Heart left ventricle (tissue), 16 donors: Measurements from ENCODE around the gene PRKCSH. TPM values are rescaled to one million over a fixed set of nuclear protein-coding genes. Genes with fewer than 3 reads are reported as not detected.

ENCODE experiments used
- ATAC-seq, 4 donors: fragments of 200-7000 bp; cut with Tn5 transposase; one replicate each; pipeline ENCODE4 v1.9.1; 2020 to 2022; ENCODE audit warnings: moderate library complexity in 4 of 4, mild to moderate bottlenecking in 3 of 4, moderate number of reproducible peaks in 1 of 4
- DNase-seq, 5 donors: peaks; one replicate each; pipeline ENCODE4 v3.0.0-alpha.2; 2020
- H3K27ac ChIP-seq, 12 donors: fragments of 200-600 bp; sonication (generic) in 4 of 12; one replicate each; pipeline versions ENCODE4 v1.5.0 to v1.8.0; 2016 to 2022; ENCODE audit warnings: mild to moderate bottlenecking in 2 of 12
- H3K27me3 ChIP-seq, 9 donors: fragments of 200-600 bp; sonication (generic) in 2 of 9; one replicate each; pipeline versions ENCODE4 v1.5.1 to v1.8.0; 2016 to 2022; ENCODE audit warnings: mild to moderate bottlenecking in 3 of 9
- H3K36me3 ChIP-seq, 9 donors: fragments of 200-600 bp; sonication (generic) in 2 of 9; one replicate each; pipeline versions ENCODE4 v1.5.0 to v1.8.0; 2018 to 2022; ENCODE audit warnings: mild to moderate bottlenecking in 2 of 9
- H3K4me1 ChIP-seq, 12 donors: fragments of 200-600 bp; sonication (generic) in 4 of 12; one replicate each; pipeline versions ENCODE4 v1.5.0 to v1.8.0; 2016 to 2022; ENCODE audit warnings: mild to moderate bottlenecking in 3 of 12
- H3K4me3 ChIP-seq, 12 donors: fragments of 200-600 bp; sonication (generic) in 4 of 12; one replicate each; pipeline versions ENCODE4 v1.5.0 to v1.8.0; 2017 to 2022; ENCODE audit warnings: mild to moderate bottlenecking in 9 of 12, moderate library complexity in 4 of 12
- H3K9me3 ChIP-seq, 12 donors: fragments of 200-600 bp; sonication (generic) in 4 of 12; one replicate each; pipeline versions ENCODE4 v1.5.0 to v1.8.0; 2016 to 2022; ENCODE audit warnings: mild to moderate bottlenecking in 1 of 12
- CTCF ChIP-seq, 12 donors: fragments of 200-600 bp; sonication (generic) in 4 of 12; IDR thresholded peaks; one replicate each; pipeline versions ENCODE4 v1.5.0 to v1.8.0; 2018 to 2022; ENCODE audit warnings: antibody characterized with exemption in 12 of 12, mild to moderate bottlenecking in 5 of 12
- POLR2A ChIP-seq, 2 donors: fragments of 450-650 bp; IDR thresholded peaks; one replicate each; pipeline ENCODE4 v1.6.1; 2017; ENCODE audit warnings: antibody characterized with exemption in 2 of 2, mild to moderate bottlenecking in 2 of 2, moderate library complexity in 2 of 2
- WGBS, 4 donors: extraction: QIAGEN DNeasy Blood & Tissue Kit in 2 of 4; methylation state at CpG; one replicate each; pipeline versions ENCODE4 v1.1.5 to v1.1.7; 2013 to 2018; 5-methylcytosine and 5-hydroxymethylcytosine counted together
- intact Hi-C, 10 donors: fragments of 100-400 bp; cut with DNase I; formaldehyde crosslinking; loops; one replicate each; pipeline versions ENCODE4 v1.11.1 to v1.14.2; 2022
- polyA plus RNA-seq, 2 donors: library from polyadenylated mRNA; stranded (reverse); fragments of 200-250 nt; gene quantifications; one replicate each; pipeline ENCODE4 v1.2.3, GENCODE V29; 2013
- total RNA-seq, 9 donors: library from RNA; depleted of rRNA in 2 of 9; stranded (reverse); fragments of >200 nt in 2 of 9; fragmentation: NEBNext Ultra II Directional in 3 of 9; extraction: Animal tissue kit (Norgen Biotek cat#: 25700) in 3 of 9; gene quantifications; one replicate each; pipeline versions ENCODE4 v1.1.0 to v1.2.4, GENCODE V29; 2016 to 2023
- donor health status: ischemic (EF 13 %, LVEDD 7.1; RV severe dilation, severe dysfunction).
- donor health status: healthy with polysubstance abuse.
- donor health status: DM: no; HTN: yes; CAD: no.
- donor health status: DM: no; HTN: no; CAD: no.
- donor health status: ischemic (EF 25% LVEDD 6.9; RV normal size, moderate dysfunction).
- donor health status: ischemic (EF 25% LVEDD 5.7; RV mildly dilated, moderate dysfunction).
- donor health status: healthy.
- donor health status: DM: yes; HTN: yes; CAD: no.
- donor health status: ischemic (EF 35%, LVEDD 5.7; RV mildly dilated, moderate dysfunction).
- donor health status: nonischemic (EF 11% LVEDD 7.7; RV severe dilation, severe dysfunction).
- donor health status: DM: yes; HTN: yes; CAD: no.
- donor health status: PGD.
- donor health status: ischemic (EF 29% LVEDD 5.4; RV normal size, mild dysfunction).
- donor health status: nonischemic (EF 23%, LVEDD 6.1; RV moderate dilation, normal function).

The PRKCSH gene
- total and polyA plus RNA-seq, 11 donors, result 69.3 to 210 (median 107) TPM

- no peak overlapping the region for H3K4me3 ChIP-seq
- DNase-seq (no peak), ATAC-seq (no peak)
- peaks cover 0 to 5% (median 0%) of the 10 kb centered on the region in 12 donors for H3K4me1 ChIP-seq
- no peaks in the 10 kb centered on the region for H3K27me3 ChIP-seq
- H3K27ac ChIP-seq, result peak overlapping the region in 1 of 12 donors; percentile 23
- WGBS, 4 donors, result 82 to 93% (median 90%) methylated on average over 7 to 13 of the region's 13 CpGs
- no peaks in the 10 kb centered on the region for H3K9me3 ChIP-seq
- intact Hi-C loops, result loop anchor here in 6 of 10 donors (5.0 to 10.0 kb wide), 4 partner anchors 60 to 153 kb away; partner anchors contain the start of genes TSPAN16 (in 3 of the 6) and EPOR (in 2 of the 6)
- TF ChIP-seq CTCF (IDR thresholded peaks at IDR 0.05) (no peak), POLR2A (IDR thresholded peaks at IDR 0.05) (no peak)
- H3K36me3 ChIP-seq, result peaks cover 0 to 99% (median 90%) of the 10 kb centered on the region in 9 donors
Observed at GRCh38 chr19:11445141-11445540, 9.7 kb downstream of the PRKCSH start.

- Histone ChIP-seq H3K4me1 (peaks cover 0 to 5% (median 0%) of the 10 kb centered on the region in 12 donors), H3K9me3 (no peaks in the 10 kb centered on the region), H3K36me3 (peaks cover 0 to 97% (median 85%) of the 10 kb centered on the region in 9 donors), H3K27ac (no peak overlapping the region), H3K27me3 (no peaks in the 10 kb centered on the region), H3K4me3 (no peak overlapping the region)
- TF ChIP-seq POLR2A (IDR thresholded peaks at IDR 0.05), result no peak
- TF ChIP-seq CTCF (IDR thresholded peaks at IDR 0.05), result no peak
- intact Hi-C loops, result loop anchor here in 7 of 10 donors (1.0 to 10.0 kb wide), 6 partner anchors 61 to 154 kb away; partner anchors contain the start of genes TSPAN16 (in 3 of the 7) and EPOR (in 2 of the 7)
- DNase-seq (no peak), ATAC-seq (no peak)
- 91 to 97% (median 93%) methylated on average over 9 to 14 of the region's 14 CpGs for WGBS, 4 donors
Observed at GRCh38 chr19:11446271-11446651, 10.8 kb downstream of the PRKCSH start.

GRCh38 chr19:11446652-11447301, 11.3 kb downstream of the PRKCSH start:
- H3K27me3 ChIP-seq, result peaks cover 0 to 3% (median 0%) of the 10 kb centered on the region in 9 donors
- no peak overlapping the region for H3K4me3 ChIP-seq
- H3K36me3 ChIP-seq, result peaks cover 0 to 92% (median 80%) of the 10 kb centered on the region in 9 donors
- H3K4me1 ChIP-seq, result peaks cover 0 to 8% (median 0%) of the 10 kb centered on the region in 12 donors
- ATAC-seq, result peak; percentile 33 to 78 (median 70)
- WGBS, 4 donors, result 63 to 74% (median 72%) methylated on average over 23 of the region's 23 CpGs
- DNase-seq, result peak; percentile 41 to 84 (median 50)
- H3K27ac ChIP-seq, result no peak overlapping the region
- TF ChIP-seq CTCF (IDR thresholded peaks at IDR 0.05), result peak; percentile 56 to 82 (median 70)
- TF ChIP-seq POLR2A (IDR thresholded peaks at IDR 0.05), result no peak
- H3K9me3 ChIP-seq, result no peaks in the 10 kb centered on the region
- intact Hi-C loops, result loop anchor here in 7 of 10 donors (1.0 to 10.0 kb wide), 6 partner anchors 62 to 154 kb away; partner anchors contain the start of genes TSPAN16 (in 3 of the 7) and EPOR (in 2 of the 7)
